GM18870 (cell line): Measurements from ENCODE around the gene GDF3.
"Not testable (repeated sequence)": the region's sequence is repeated elsewhere in the genome, so short reads cannot be mapped to it uniquely, and the experiment has no call there.

Source experiments
- ATAC-seq: cut with Tn5 transposase; IDR thresholded peaks from one replicate; pipeline ENCODE4 v1.9.1; 2021; ENCODE audit warnings: moderate library complexity; ENCODE audit not compliant: unreplicated experiment

Gene GDF3

GRCh38 chr12:7695566-7696197, at the start of gene GDF3:
TSS of gene GDF3 (minus strand) at chr12:7695775. CDS start at chr12:7695728, 47 bp downstream.
- no peak for ATAC-seq

GRCh38 chr12:7732993-7733392, 37.4 kb upstream of the GDF3 start:
- ATAC-seq: no peak

GRCh38 chr12:7731486-7731885, 35.9 kb upstream of the GDF3 start:
- ATAC-seq: no peak

- ATAC-seq: not testable (repeated sequence)
These were observed 35.4 kb upstream of the GDF3 start for GRCh38 chr12:7730984-7731383.

GRCh38 chr12:7729746-7730145, 34.2 kb upstream of the GDF3 start:
- no peak for ATAC-seq

- no peak for ATAC-seq
These were observed 28.4 kb upstream of the GDF3 start for GRCh38 chr12:7723926-7724325.

GRCh38 chr12:7719946-7720730, 24.6 kb upstream of the GDF3 start:
- no peak for ATAC-seq

- no peak for ATAC-seq
These were observed 20.8 kb upstream of the GDF3 start for GRCh38 chr12:7716381-7716780.

- no peak for ATAC-seq
These were observed 17.4 kb upstream of the GDF3 start for GRCh38 chr12:7712841-7713442.

- ATAC-seq: no peak
These were observed 15.6 kb upstream of the GDF3 start, which contains the start of gene DPPA3 for GRCh38 chr12:7711133-7711532. TSS of gene DPPA3 (plus strand) at chr12:7711433. CDS start at chr12:7711571, 138 bp downstream.

- ATAC-seq: no peak
These were observed 14.5 kb upstream of the GDF3 start for GRCh38 chr12:7709969-7710675.

- no peak for ATAC-seq
These were observed 10.3 kb upstream of the GDF3 start for GRCh38 chr12:7705846-7706245.

- no peak for ATAC-seq
These were observed 376 bp downstream of the GDF3 start for GRCh38 chr12:7695237-7695560.

GRCh38 chr12:7694556-7695236, 879 bp downstream of the GDF3 start:
- ATAC-seq: no peak

- ATAC-seq: no peak
These were observed 1.8 kb downstream of the GDF3 start for GRCh38 chr12:7693793-7694192.

GRCh38 chr12:7681535-7681934, 14.0 kb downstream of the GDF3 start:
- no peak for ATAC-seq

GRCh38 chr12:7679251-7680045, 16.1 kb downstream of the GDF3 start:
- no peak for ATAC-seq

- no peak for ATAC-seq
These were observed 16.8 kb downstream of the GDF3 start for GRCh38 chr12:7678744-7679143.

- ATAC-seq: not testable (repeated sequence)
These were observed 18.1 kb downstream of the GDF3 start for GRCh38 chr12:7677432-7677888.

- not testable (repeated sequence) for ATAC-seq
These were observed 20.1 kb downstream of the GDF3 start for GRCh38 chr12:7675455-7675854.
